ENCODE results near the gene CERKL.

- TF ChIP-seq, protein P1, sequence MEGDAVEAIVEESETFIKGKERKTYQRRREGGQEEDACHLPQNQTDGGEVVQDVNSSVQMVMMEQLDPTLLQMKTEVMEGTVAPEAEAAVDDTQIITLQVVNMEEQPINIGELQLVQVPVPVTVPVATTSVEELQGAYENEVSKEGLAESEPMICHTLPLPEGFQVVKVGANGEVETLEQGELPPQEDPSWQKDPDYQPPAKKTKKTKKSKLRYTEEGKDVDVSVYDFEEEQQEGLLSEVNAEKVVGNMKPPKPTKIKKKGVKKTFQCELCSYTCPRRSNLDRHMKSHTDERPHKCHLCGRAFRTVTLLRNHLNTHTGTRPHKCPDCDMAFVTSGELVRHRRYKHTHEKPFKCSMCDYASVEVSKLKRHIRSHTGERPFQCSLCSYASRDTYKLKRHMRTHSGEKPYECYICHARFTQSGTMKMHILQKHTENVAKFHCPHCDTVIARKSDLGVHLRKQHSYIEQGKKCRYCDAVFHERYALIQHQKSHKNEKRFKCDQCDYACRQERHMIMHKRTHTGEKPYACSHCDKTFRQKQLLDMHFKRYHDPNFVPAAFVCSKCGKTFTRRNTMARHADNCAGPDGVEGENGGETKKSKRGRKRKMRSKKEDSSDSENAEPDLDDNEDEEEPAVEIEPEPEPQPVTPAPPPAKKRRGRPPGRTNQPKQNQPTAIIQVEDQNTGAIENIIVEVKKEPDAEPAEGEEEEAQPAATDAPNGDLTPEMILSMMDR (IDR thresholded peaks at IDR 0.05), result no peak
- TF ChIP-seq POLR2A (IDR thresholded peaks at IDR 0.05), result no peak
Observed at GRCh38 chr2:181613241-181613640, 43.7 kb downstream of the CERKL start.
